ENCODE measurements around the gene EXOC3L4.
"Not testable (repeated sequence)": the region's sequence is repeated elsewhere in the genome, so short reads cannot be mapped to it uniquely, and the experiment has no call there.

The EXOC3L4 gene

GRCh38 chr14:103115845-103116572 lies 21.5 kb downstream of the EXOC3L4 start:
- peaks cover 11% of the 10 kb centered on the region for H3K4me1 Mint-ChIP-seq (ENCODE audit: low read depth)
- peaks cover 12% of the 10 kb centered on the region for H3K27me3 Mint-ChIP-seq
- H3K27ac Mint-ChIP-seq: no peak overlapping the region
- H3K4me3 Mint-ChIP-seq: no peak overlapping the region
- H3K36me3 Mint-ChIP-seq (ENCODE audit: low read depth): no peaks in the 10 kb centered on the region
- no peaks in the 10 kb centered on the region for H3K9me3 Mint-ChIP-seq

GRCh38 chr14:103116636-103117035 lies 22.1 kb downstream of the EXOC3L4 start:
- no peak overlapping the region for H3K27ac Mint-ChIP-seq
- no peak overlapping the region for H3K4me3 Mint-ChIP-seq
- peaks cover 14% of the 10 kb centered on the region for H3K4me1 Mint-ChIP-seq (ENCODE audit: low read depth)
- peaks cover 15% of the 10 kb centered on the region for H3K27me3 Mint-ChIP-seq
- H3K9me3 Mint-ChIP-seq: no peaks in the 10 kb centered on the region
- H3K36me3 Mint-ChIP-seq (ENCODE audit: low read depth): no peaks in the 10 kb centered on the region

GRCh38 chr14:103117499-103117898 lies 23.0 kb downstream of the EXOC3L4 start:
- not testable (repeated sequence) for H3K36me3 Mint-ChIP-seq (ENCODE audit: low read depth); H3K9me3 Mint-ChIP-seq; H3K27ac Mint-ChIP-seq; H3K4me3 Mint-ChIP-seq
- Mint-ChIP-seq H3K4me1 (ENCODE audit: low read depth) (peaks cover 16% of the 10 kb centered on the region), H3K27me3 (peaks cover 20% of the 10 kb centered on the region)

GRCh38 chr14:103118018-103118662 lies 23.6 kb downstream of the EXOC3L4 start:
- H3K4me3 Mint-ChIP-seq: no peak overlapping the region
- H3K27me3 Mint-ChIP-seq: peaks cover 20% of the 10 kb centered on the region
- H3K36me3 Mint-ChIP-seq (ENCODE audit: low read depth): no peaks in the 10 kb centered on the region
- no peaks in the 10 kb centered on the region for H3K9me3 Mint-ChIP-seq
- peaks cover 16% of the 10 kb centered on the region for H3K4me1 Mint-ChIP-seq (ENCODE audit: low read depth)
- H3K27ac Mint-ChIP-seq: no peak overlapping the region

- no peaks in the 10 kb centered on the region for H3K36me3 Mint-ChIP-seq (ENCODE audit: low read depth)
- no peaks in the 10 kb centered on the region for H3K9me3 Mint-ChIP-seq
- peaks cover 16% of the 10 kb centered on the region for H3K4me1 Mint-ChIP-seq (ENCODE audit: low read depth)
- no peak overlapping the region for H3K27ac Mint-ChIP-seq
- H3K4me3 Mint-ChIP-seq: no peak overlapping the region
- H3K27me3 Mint-ChIP-seq: peaks cover 20% of the 10 kb centered on the region
These were observed 24.3 kb downstream of the EXOC3L4 start for GRCh38 chr14:103118663-103119404.

GRCh38 chr14:103119527-103119926 lies 25.0 kb downstream of the EXOC3L4 start:
- H3K9me3 Mint-ChIP-seq; H3K36me3 Mint-ChIP-seq (ENCODE audit: low read depth); H3K4me3 Mint-ChIP-seq; H3K27ac Mint-ChIP-seq: not testable (repeated sequence)
- Mint-ChIP-seq H3K27me3 (peaks cover 24% of the 10 kb centered on the region), H3K4me1 (ENCODE audit: low read depth) (peaks cover 16% of the 10 kb centered on the region)

- no peaks in the 10 kb centered on the region for H3K36me3 Mint-ChIP-seq (ENCODE audit: low read depth)
- peaks cover 5% of the 10 kb centered on the region for H3K4me1 Mint-ChIP-seq (ENCODE audit: low read depth)
- peaks cover 27% of the 10 kb centered on the region for H3K27me3 Mint-ChIP-seq
- no peaks in the 10 kb centered on the region for H3K9me3 Mint-ChIP-seq
- no peak overlapping the region for H3K27ac Mint-ChIP-seq
- H3K4me3 Mint-ChIP-seq: no peak overlapping the region
These were observed 26.8 kb downstream of the EXOC3L4 start for GRCh38 chr14:103121121-103121845.

- no peaks in the 10 kb centered on the region for H3K9me3 Mint-ChIP-seq
- H3K27me3 Mint-ChIP-seq: peaks cover 27% of the 10 kb centered on the region
- peaks cover 5% of the 10 kb centered on the region for H3K4me1 Mint-ChIP-seq (ENCODE audit: low read depth)
- H3K4me3 Mint-ChIP-seq: peak overlapping the region; percentile 5
- H3K36me3 Mint-ChIP-seq (ENCODE audit: low read depth): no peaks in the 10 kb centered on the region
- H3K27ac Mint-ChIP-seq: no peak overlapping the region
These were observed 27.5 kb downstream of the EXOC3L4 start for GRCh38 chr14:103121846-103122584.

GRCh38 chr14:103122585-103122946 lies 28.0 kb downstream of the EXOC3L4 start:
- no peak overlapping the region for H3K27ac Mint-ChIP-seq
- peaks cover 5% of the 10 kb centered on the region for H3K4me1 Mint-ChIP-seq (ENCODE audit: low read depth)
- peak overlapping the region; percentile 5 for H3K4me3 Mint-ChIP-seq
- H3K9me3 Mint-ChIP-seq: no peaks in the 10 kb centered on the region
- H3K36me3 Mint-ChIP-seq (ENCODE audit: low read depth): no peaks in the 10 kb centered on the region
- peaks cover 27% of the 10 kb centered on the region for H3K27me3 Mint-ChIP-seq

GRCh38 chr14:103122947-103123633 lies 28.6 kb downstream of the EXOC3L4 start, which contains the start of gene TNFAIP2:
TSS of gene TNFAIP2 (plus strand) at chr14:103123461. CDS start at chr14:103126458, 2,997 bp downstream.
- H3K4me3 Mint-ChIP-seq: peak within 1 kb of the TSS; percentile 65
- no peaks in the 10 kb centered on the region for H3K36me3 Mint-ChIP-seq (ENCODE audit: low read depth)
- no peak within 1 kb of the TSS for H3K27ac Mint-ChIP-seq

GRCh38 chr14:103123634-103124500 lies 29.3 kb downstream of the EXOC3L4 start:
- Mint-ChIP-seq H3K36me3 (ENCODE audit: low read depth) (no peaks in the 10 kb centered on the region), H3K4me3 (peak overlapping the region; percentile 65)

More at GRCh38 chr14:103122947-103123633, 28.6 kb downstream of the EXOC3L4 start, which contains the start of gene TNFAIP2:
- Mint-ChIP-seq H3K9me3 (no peaks in the 10 kb centered on the region), H3K27me3 (peaks cover 27% of the 10 kb centered on the region), H3K4me1 (ENCODE audit: low read depth) (peaks cover 5% of the 10 kb centered on the region)

GRCh38 chr14:103124501-103125001 lies 30.0 kb downstream of the EXOC3L4 start:
- Mint-ChIP-seq H3K27me3 (peaks cover 27% of the 10 kb centered on the region), H3K36me3 (ENCODE audit: low read depth) (no peaks in the 10 kb centered on the region), H3K9me3 (no peaks in the 10 kb centered on the region), H3K27ac (no peak overlapping the region), H3K4me1 (ENCODE audit: low read depth) (peaks cover 5% of the 10 kb centered on the region), H3K4me3 (peak overlapping the region; percentile 65)

More at GRCh38 chr14:103123634-103124500, 29.3 kb downstream of the EXOC3L4 start:
- Mint-ChIP-seq H3K27ac (no peak overlapping the region), H3K27me3 (peaks cover 27% of the 10 kb centered on the region), H3K9me3 (no peaks in the 10 kb centered on the region), H3K4me1 (ENCODE audit: low read depth) (peaks cover 5% of the 10 kb centered on the region)
